Activated gamma-delta T cell treated with Interleukin-2 at 50 U/mL for 16 hours (primary cell): ENCODE data around the gene GOSR1.
"Not testable (repeated sequence)": the region's sequence is repeated elsewhere in the genome, so short reads cannot be mapped to it uniquely, and the experiment has no call there.

Experiments
- DNase-seq: peaks from one replicate; pipeline ENCODE4 v3.0.0-alpha.2; 2020

The GOSR1 gene

DNA sequence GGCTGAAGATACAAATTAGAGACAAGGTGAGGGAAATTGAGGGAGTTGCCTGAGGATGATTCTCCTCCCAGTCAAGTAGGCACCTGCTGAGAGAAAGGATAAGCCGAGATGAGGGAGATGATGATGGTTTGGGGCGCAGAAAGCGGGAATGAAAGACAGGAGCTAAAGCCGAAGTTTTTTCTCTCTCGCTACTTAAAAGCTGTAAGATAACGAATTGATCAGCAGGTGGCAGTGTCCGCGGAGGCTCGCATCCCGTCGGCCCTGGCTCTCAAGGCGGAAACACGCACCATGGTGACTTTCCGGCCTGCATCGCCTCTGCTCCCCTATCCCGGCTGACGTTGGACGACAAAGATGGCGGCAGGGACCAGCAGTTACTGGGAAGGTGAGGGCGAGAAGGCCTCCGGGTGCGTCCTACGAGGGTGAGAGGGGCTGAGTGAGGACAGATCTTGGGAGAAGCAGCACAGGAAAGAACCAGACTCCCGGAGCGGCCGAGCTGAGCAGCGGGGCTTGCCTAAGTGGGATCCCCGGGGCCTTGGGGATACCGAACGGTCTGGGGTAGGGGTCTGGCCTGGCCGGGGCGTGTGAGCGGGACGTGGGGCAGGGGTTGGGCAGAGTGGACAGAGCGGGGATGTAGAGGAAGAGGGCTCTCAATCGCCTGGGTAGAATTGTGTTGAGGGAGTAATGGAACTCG lies at the start of gene GOSR1:
TSS of gene GOSR1 (plus strand) at position 326 of the 691 bp plus-strand sequence. CDS start at position 352, 26 bp downstream.
- peak; percentile 91 for DNase-seq

DNA sequence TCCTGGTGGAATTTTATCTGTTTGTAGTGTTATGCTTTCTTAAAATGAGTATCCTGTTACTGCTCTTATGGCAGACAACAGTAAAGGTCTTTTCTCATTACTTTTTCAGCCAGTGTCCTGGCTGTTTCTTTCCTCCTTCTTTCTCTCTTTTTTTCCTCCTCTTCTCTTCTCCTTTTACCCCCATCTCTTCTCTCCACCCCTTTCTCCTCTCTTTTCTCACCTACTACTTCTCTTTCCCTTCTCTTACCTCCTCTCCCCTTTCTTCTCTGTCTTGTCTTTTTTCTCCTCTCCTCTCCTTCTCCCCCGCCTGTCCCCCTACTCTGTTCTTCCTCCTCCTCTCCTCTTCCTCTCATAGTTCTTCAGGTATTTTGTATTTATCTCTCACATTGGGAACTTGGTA lies 49.6 kb upstream of the GOSR1 start:
- DNase-seq = no peak

DNA sequence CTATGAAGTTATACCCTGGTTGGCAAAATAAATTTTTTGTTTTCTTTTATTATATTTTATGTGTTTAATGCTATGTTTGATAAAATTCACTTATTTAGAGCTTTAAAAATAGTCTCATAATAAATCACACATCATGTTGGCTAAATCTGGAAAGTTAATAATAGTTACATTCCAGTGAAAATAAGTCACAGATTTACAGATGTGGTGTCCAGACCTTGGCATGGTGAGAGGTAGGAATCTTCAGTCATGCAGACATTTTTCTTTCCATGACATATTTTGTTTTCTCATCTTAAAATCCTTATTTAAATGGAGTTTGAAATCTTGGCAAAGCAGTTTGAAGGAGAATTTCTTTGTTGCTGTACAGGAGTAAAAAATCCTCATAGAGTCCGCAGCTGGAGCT lies 48.1 kb upstream of the GOSR1 start:
- DNase-seq = no peak

DNA sequence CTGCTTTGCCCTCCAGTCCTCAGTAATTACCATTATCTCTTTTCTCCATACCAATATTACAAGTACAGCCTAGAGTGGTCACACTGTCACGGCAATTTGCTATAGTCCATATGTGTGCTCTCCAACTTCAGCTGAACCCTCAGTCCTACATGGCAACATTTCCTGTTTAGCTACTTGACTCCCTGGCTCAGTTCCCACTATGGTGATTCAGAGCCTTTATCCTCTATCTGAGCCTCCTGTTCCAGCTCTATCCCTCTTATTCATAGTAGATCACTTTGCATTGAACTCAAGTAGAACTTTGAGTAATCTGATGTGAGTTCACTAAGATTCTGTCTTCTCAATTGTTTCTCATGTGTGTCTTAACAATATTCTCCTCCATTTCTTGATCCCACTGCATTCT lies 43.7 kb upstream of the GOSR1 start:
- DNase-seq = no peak

DNA sequence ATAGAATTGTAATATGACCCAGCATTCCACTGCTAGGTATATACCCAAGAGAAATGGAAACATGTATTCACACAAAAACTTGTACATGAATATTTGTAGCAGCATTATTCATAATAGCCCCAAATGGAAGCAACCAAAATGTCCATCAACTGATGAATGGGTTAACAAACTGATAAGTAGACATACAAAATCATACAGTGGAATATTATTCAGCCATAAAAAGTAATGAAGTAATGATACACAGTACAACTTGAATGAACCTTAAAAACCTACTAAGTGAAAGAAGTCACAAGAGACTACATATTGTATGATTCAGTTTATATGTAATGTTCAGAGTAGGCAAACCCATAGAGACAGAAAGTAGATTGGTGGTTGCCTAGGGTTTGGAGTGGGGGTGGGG lies 40.5 kb upstream of the GOSR1 start:
- DNase-seq = no peak

DNA sequence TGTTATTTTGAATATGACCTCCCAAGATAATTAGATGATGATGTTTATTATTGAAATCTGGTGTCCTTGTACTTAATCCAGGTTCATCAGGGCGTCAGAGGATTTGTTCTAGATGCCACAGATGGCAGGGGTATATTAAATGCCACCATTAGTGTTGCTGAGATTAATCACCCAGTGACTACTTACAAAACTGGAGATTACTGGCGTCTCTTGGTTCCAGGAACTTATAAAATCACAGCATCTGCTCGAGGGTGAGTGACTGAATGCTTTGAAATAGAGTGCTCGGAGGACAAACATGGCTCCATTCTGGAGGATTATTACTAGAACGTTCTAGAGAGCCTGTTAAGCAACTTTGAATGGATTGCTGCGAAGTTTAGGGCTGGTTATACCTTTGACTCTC lies 33.5 kb upstream of the GOSR1 start:
- DNase-seq = no peak

DNA sequence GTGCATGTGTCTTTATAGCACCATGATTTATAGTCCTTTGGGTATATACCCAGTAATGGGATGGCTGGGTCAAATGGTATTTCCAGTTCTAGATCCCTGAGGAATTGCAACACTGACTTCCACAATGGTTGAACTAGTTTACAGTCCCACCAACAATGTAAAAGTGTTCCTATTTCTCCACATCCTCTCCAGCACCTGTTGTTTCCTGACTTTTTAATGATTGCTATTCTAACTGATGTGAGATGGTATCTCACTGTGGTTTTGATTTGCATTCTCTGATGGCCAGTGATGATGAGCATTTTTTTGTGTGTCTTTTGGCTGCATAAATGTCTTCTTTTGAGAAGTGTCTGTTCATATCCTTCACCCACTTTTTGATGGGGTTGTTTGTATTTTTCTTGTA lies 30.6 kb upstream of the GOSR1 start:
- DNase-seq = not testable (repeated sequence)

DNA sequence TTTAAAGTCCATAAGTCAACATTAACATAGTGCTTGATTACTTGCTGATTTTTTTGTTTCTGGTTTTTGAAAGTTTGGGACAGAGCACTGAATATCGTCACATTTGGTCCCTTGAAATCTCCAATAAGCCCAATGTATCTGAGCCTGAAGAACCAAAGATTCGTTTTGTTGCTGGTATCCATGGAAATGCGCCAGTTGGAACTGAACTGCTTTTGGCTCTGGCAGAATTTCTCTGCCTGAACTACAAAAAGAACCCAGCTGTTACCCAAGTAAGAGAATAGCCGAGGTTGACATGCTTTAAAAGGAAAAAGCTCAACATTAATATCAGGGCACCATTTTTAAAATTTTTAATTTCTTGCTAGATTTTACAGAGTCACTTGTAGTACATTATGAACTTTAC lies 27.7 kb upstream of the GOSR1 start:
- no peak for DNase-seq

DNA sequence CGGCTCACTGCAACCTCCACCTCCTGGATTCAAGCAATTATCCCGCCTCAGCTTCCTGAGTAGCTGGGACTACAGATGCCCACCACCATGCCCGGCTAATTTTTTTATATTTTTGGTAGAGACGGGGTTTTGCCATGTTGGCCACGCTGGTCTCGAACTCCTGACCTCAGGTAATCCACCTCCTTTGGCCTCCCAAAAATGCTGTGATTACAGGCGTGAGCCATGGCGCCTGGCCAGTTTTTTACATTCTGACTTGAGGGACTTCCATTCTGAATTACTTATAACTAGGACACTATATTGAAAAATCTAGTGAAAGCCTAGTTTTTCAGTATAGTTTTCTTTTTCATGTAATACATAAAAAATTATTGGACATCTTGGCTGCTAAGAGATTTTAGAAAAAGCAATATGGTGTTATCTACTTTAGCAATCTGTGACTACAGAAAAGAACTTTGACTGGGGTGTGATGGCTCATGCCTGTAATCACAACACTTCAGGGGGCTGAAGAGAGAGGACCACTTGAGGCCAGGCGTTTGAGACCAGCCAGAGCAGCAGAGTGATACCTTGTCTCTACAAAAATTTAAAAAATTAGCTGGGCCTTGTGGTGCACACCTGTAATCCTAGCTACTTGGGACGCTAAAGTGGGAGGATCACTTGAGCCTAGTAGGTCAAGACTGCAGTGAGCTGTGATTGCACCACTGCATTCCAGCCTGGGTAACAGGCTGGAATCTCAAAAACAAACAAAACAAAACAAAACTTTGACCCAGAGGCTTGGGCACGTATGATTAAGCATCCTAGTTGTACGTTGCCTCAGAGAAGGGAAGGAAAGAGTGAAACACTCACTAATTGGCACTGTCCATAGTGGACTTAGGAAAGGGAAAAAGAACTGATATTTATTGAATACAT lies 26.8 kb upstream of the GOSR1 start:
- DNase-seq = no peak

DNA sequence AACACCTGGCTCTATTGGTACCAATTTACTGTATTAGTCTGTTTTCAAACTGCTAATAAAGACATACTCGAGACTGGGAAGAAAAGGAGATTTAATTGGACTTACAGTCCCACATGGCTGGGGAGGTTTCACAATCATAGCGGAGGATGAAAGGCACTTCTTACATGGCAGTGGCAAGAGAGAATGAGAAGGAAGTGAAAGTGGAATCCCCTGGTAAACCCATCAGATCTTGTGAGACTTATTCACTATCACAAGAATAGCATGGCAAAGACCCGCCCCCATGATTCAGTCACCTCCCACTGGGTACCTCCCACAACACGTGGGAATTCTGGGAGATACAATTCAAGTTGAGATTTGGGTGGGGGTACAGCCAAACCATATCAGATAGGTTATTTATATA lies 22.6 kb upstream of the GOSR1 start:
- DNase-seq = no peak

DNA sequence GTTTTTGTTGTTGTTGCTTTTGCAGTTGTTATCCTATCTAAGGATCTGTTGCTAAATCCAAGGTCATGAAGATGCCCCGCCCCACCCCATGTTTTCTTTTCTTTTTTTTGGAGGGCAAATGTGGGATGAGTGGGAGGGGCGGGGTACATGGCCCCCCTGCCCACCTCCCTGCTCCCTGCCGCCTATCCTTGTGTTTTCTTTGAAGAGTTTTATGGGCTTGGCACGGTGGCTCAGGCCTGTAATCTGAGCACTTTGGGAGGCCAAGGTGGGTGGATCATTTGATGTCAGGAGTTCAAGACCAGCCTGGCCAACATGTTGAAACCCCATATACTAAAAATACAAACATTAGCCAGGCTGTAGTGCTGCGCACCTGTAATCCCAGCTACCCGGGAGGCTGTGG lies 18.8 kb upstream of the GOSR1 start:
- DNase-seq = no peak

DNA sequence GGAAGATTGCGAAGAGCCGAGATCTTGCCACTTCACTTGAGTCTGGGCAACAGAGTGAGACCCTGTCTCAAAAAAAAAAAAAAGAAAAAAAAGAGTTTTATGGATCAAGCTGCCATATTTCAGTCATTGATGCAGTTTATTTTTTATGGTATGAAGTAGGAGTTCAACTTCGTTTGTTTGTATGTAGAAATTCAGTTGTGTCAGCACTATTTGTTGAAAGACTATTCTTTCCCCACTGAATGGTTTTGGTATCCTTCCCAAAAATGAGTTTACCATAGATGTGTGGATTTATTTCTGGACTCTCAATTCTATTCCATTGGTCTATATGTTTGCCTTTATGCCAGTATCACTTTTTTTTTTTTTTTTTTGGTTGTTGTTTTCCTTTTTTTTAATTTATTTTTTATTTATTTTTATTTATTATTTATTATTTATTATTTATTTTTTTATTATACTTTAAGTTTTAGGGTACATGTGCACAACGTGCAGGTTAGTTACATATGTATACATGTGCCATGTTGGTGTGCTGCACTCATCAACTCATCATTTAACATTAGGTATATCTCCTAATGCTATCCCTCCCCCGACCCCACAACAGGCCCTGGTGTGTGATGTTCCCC lies 18.3 kb upstream of the GOSR1 start:
- DNase-seq = not testable (repeated sequence)

DNA sequence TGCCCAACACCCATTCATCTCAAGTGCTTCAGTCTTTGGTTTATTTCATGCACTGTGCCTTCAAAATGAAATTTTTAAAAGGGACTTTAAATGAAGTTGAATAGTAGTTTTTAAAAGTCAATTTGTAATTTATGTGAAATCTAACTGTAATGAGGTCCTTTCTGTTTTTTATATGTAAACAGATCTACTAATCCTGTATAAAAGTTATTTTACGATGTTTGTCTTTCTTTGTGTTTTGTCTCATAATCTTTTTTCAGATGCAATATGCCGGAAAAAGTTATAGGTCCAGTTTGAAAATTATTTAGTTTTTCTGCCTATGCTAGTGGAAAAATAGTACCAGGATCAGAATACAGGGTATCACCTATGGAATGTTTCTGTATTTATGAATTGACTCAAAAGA lies 8.7 kb upstream of the GOSR1 start:
- DNase-seq = no peak

DNA sequence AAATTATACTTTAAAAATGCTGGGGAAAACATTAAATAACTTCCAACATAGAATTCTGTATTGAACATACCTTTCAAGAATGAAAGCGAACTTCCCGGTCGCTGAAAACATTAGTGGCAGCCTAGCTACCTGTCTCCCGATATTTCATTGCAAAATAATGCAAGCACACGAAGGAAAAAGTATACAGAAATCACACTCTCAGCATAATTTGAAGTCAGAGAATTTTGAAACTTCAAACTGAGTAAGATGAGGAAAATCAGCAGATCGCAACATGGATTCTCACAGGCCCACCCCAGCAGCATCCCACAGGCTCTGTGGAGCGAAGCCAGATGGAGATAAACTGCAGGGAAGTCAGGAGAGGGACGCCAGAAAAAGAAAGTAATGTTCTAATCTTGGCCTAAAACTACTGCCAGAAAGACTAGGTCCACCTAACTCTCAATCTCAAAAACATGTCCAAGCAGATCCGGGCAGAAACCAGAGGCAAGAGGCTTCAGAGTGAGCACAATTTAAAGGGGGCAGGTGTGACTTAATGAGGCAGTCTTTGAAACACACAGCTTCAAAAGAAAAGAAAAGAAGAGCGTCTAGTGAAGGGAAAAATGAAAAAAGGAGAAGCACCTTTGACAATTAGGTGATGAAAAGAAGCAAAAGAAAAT lies 4.8 kb upstream of the GOSR1 start:
- no peak for DNase-seq

DNA sequence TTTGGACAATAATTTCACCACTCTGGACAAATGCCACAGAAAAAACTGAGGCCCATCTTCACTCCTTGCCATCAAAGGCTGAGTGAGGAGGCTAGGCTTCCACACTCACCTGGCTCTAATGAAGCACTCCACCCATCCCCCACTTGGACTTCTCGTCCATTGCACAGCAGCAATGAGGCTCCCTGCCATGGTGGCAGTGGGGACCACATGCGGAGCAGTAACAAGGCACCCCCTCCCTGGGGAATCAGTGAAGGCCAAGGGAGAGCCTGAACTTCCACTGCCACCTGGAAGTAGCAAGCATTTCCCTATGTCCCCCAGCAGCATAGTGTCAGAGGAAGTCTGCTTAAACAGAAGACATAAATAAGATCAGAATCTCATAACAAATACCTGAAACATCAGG lies 2.0 kb upstream of the GOSR1 start:
- DNase-seq = no peak

DNA sequence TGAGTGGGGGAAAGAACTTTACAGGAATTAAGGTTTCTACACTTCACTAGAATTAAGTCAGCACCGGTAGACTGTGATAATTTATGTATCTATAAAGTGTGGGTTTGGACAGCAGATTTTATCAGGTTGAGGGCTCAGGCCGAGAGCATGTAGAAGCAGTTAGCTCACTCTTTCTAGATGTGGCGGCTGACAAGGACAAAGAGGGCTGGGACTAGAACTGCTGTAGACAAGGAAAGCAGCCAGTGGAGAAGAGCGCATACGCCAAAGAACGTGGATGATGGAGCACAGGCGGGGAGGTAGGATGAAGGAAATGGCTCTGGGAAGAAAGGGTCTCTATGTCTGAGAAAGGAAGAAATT lies 504 bp upstream of the GOSR1 start:
- peak; percentile 4 for DNase-seq

DNA sequence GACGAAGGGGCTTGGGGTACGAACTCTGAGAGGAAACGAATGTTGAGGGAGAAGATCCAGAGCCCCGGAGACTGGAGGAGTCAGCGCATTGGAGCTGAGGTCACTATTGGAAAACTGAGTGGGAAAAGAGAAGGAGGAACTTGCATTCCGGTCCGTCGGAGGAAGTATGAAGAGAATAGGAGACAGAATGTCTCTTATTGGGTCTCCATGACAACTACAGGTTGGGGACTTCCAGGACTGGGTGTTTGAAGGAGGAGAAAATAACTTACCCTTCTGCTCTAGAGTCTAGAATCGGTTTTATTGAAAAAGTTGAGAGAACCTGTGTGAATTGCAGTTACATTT lies 537 bp downstream of the GOSR1 start:
- DNase-seq = no peak

DNA sequence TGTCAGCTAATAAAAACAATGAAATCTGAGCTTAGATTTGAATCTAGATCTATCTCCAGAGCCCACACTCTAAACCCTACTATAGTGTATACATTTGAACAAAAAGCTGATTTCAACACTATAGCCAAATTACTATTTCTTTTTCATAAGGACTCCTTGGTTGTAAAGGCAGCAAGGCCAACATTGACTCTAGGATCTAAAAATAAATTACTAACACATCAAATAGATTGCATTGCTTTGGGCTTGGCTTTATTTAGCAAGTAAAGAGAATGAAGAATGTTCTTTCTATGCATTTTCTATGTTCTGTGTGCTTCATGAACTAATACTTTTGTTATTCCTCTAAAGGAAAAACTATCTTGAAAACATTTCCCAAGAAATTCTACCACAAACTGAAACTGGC lies 5.3 kb downstream of the GOSR1 start:
- DNase-seq = no peak

DNA sequence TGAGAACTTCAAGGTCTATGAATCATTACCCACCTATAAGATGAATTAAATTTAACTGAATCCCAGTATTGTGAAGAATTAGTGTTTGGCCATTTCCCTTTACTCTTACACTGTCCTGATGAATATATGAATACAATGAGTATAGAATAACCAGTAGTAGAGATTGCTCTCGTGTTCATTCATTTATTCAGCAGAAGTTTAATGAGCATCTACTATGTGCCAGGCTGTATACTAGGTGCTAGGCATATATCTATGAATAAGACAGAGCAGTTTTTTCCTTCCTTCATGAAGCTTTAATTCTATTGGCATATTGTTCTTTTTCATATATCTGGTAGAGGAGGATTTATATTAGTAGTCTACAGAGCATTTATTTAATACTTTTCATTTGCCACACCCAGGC lies 6.0 kb downstream of the GOSR1 start:
- no peak for DNase-seq

DNA sequence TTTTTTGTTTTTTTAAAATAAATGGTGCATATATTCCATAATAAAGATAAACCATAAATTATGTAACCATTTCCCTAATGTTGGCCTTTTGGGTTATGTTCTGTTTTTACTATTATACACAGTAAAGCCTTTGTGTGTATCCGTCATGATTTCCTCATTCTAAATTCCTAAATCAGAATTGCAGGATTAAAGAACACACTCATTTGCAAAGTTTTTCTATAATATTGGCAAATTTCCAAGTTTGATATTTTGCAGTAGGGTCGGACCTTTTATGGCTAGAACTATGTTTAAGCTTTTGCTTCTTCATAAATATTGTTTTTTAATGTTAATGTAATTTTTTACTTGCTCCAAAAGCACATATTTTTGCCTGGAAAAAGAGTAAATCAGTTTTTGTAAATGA lies 16.6 kb downstream of the GOSR1 start:
- no peak for DNase-seq

DNA sequence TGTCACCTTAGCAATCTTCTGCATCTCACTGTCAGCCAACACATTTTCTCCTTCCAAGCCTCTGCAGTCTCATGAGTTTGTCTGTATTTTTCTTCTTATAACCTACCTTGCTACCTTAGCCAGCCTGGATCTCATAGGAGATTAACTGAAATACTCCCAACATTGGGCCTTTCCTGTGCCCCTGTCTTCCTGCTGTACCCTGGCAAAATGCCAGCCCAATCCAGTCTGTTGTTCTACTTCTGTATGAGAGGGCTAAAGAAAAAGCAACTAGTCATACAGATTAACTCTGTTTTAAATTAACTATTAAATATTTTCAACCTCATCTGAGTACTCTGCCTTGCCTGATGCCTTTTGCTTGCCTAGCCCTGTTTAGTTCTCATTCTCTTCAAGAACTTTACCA lies 18.4 kb downstream of the GOSR1 start:
- no peak for DNase-seq

DNA sequence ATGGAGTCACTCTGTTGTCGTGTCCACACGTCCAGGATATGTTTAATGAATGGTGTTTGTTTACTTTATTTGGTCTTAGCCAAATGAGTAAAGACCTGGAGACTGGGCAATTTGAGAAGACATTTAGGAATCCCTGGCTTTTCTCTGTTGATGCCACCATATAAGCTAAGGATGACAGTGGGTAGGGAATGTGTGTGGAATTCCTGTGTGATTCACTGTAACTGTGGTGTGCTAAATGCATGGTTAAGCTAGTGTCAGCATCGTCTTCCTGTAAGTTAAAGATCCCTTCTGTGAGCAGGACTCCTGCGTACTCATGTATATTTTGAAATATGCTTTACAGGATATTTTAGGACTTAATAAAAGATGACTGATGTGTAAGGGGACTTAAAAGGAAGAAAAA lies 26.4 kb downstream of the GOSR1 start:
- no peak for DNase-seq

DNA sequence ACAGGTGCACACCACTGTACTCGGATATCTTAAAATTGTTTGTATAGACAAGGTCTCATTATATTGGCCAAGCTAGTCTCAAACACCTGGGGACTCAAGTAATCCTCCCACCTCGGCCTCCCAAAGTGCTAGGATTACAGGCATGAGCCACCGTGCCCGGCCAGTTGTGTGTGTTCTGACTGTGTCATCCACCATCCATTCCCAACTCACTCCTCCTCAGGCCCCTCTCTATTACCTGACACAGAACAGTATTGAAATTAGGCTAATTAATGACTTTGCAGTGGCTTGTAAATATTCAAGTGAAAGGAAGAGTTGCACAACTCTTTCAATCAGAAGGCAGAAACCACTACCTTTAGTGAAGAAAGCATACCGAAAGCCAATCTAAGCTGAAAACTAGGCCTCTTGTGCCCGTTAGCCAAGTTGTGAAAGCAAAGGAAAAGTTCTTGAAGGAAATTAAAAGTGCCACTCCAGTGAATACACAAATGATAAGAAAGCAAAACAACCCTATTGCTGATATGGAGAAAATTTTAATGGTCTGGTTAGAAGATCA lies 28.7 kb downstream of the GOSR1 start:
- no peak for DNase-seq
